Activated CD4-positive, CD25-positive, alpha-beta regulatory T cell treated with anti-CD3 and anti-CD28 coated beads, Interleukin-2, amount 50 U/mL, for 24 hours (primary cell): Measurements from ENCODE around the gene WNT7B.
A peak's percentile ranks its signal among the peaks of the same experiment; 100 is the strongest.

Experiments
- ATAC-seq, 2 donors: fragments of 150-1000 bp; cut with Tn5 transposase; one replicate each; pipeline ENCODE4 v1.10.0; 2021; ENCODE audit warnings: mild to moderate bottlenecking in 1 of 2, moderate library complexity in 1 of 2

WNT7B gene

DNA sequence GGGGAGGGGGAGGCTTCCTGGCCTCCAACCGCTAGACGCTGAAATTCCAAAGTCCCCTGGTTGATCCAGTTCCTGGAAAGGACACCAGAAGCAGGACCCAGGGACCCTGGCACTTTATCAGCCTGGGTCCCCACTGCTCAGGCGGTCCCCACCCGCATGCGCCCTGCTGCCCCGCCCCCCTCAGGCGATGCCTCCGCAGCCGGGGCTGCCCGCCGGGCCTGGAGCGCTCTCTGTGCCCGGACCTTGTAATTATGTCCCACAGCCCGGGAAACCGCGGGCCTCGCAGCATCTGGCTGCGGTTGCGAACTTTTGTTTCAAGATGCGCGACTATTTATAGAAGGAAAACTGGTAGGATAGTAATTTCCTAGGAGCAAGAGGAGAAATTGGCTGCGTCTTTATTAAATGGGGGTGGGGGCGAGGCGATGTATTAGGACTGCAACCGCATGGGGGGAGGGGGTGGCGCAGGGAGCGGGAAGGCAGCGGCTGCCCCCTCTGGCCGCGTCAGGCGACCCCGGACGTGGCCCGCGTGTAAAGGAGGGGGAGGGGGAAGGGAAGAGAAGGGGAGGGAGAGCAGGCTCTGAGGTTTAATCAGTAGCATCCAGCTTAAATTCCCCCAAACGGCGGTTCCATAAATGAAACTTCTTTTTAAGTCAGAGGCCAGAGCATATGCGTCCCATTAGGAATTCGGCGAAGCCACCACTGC is 6.1 kb downstream of the WNT7B start:
- ATAC-seq: no peak

DNA sequence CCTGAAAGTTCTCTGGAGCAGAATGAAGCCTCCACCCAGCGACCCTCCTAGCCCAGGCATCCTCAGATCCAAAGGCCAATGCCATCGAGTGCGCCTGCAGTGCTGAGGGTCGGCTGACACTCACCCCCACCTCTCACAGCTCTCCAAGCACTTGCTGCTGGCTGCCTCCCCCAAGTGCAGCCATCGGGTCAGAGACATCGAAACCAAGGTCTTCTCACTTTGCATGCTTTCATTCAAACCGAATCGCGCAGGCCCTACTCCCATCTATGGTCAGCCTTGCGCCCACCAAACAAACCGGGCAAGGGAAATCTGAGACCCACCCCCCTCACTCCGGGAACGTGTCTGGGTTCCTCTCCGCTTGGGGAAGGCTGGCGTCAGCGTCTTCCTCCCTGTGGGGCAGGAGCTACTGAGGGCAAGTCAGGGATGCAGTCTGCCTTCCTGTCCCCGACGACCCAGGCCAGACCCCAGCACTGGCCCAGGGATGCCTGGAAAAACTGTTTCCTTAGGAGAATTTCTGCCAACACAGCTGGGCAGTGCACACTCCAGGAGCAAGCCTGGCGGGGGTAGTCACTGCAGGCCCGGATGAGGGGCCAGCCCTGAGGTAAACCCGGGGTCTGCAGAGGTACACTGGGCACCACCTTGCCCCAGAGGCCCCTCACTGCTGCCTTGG is 7.0 kb downstream of the WNT7B start:
- ATAC-seq: no peak

DNA sequence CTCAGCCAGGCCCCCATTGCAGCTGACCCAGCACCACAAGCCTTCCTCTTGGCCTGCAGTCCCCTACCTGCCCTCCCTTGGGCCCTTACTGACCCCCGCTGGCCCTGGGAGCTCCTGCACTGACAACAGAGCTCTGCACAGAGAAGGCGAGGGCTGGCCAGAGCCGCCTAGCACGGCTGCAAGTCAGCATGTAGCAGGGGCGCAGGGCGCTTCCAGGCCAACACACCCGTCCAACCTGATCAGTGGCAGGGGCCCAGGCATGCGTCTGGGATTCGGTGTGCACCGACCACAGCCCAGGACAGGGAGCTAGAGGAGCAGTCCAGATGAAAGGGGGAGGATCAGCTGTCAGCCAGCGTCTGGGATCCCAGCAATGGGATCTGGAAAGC is 7.6 kb downstream of the WNT7B start:
- no peak for ATAC-seq

DNA sequence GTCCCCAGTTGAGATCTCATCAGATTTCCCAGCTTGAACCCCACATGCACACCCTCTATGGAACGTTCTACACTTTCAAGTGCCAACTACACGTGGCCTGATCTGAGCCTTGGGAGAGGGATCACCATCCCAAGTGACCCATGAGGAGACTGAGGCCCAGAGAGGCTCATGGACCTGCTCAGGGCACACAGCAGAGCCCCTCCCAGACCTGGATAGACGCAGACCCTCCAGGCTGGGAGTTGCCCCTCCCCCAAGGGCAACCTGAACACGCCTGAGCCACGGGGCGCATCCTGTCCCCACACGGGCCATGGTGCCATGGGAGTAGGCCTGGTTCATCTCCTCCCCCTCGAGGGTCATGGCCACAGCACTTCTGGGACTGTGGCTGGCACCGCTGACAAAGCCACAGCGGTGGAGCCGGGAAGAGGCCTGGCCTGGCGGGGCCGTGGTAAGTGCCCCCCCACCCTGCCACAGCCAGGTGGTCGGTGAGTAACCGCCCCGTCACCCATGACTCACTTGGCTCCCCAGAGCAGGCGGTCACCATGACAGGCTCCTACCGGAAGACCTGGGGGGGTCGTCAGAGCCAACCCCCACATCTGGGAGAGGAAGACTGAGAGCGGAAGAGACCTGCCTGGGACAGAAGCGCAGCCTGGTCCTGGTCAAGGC is 8.1 kb downstream of the WNT7B start:
- peak in 1 of 2 donors; percentile 15 for ATAC-seq

DNA sequence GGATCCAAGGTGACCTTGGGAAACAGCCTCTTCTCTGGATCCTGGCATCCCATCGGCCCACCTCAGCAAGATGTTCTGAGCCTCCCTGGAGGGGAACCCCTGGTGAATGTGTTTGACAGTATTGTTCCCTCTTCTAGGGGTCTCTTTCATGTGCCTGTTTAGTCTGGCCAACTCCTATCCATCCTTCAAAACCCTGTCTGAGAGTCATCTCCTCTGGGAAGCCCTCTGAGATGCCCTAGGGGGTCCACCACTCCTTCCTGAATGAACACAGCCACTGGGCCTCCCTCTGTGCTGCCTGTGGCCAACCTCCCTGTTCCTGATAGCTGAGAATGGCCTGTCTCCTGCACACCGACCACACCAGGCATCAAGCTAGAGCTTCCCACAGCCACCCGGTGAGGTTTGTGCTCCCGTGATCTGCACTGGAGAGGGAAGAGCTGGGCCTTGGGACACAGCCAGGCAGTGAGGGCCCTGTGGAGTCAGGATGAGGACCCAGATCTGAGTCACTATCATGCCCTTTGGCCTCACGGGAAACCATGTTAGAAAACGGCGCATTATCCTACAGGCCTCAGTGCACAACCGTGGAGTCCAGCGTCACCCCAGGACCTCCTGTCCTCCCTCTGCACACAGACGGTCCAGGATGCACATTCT is 8.8 kb downstream of the WNT7B start:
- ATAC-seq: no peak

DNA sequence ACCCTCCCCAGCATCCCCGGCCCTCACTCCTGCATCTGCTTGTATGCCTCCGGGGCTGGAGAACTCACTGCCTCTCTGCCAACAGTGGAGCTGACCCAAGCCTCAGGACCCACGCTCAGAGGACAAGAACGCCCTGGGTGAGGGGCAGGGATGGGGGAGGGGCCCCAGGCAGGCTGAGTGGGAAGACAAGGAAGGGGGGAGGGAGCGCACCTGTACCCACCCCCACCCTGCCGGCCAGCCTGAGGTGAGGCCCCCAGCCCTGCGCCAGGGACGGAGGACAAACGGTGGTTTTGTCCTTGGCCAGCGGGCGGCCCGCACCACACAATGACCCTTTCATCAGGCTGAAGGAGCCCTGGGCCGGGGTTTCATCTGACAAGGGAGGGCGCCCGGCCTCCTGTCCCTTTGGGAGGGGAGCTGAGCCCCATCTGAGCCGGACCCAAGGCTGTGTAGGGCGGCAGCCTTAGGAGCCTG is 10.0 kb downstream of the WNT7B start:
- ATAC-seq: no peak

DNA sequence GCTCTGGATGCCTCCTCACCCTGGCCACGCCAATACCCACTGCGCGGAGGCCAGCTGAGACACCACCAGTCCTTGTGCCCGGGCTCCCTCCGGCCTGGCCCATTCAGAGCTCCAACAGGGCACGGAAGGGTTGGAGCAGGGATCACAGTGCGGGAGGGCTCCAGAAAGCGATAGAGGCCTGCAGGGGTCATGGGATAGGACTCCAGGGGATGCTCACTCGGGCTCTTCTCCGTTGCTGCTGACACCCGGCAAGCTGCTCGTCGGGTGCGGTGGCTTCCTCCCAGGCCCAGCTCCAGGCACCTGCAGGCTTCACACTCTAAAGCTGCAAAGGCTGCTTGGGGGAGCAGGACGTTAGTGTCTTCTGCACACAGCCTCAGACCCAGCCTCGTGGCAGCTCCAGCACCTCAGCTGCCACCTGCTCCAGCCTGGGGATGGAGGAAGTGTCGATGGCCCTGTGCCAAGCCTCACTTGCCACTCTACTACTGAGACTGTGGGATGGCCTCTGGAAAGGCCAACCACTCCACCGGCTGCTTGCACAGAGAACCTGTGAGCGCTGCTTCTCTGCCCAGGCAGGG is 10.6 kb downstream of the WNT7B start:
- no peak for ATAC-seq

DNA sequence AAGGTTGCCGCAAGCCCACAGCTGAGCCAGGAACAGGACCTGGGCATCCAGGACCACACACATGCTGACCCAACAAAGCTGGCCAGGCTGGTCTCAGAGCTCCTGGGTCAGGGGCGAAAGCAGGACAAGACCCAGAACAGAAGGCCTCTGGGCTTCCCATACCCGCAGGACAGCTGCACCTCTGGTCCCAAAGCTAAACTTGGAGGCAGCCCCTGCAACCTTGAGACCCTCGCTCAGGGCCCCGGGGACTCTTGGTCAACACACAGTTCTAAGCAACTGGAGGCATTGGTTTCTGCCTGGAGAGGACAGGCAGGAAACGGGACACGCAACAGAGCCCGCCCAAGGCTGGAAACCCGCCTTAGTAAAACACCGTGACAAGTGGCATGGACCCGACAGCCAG is 11.4 kb downstream of the WNT7B start:
- ATAC-seq: no peak

DNA sequence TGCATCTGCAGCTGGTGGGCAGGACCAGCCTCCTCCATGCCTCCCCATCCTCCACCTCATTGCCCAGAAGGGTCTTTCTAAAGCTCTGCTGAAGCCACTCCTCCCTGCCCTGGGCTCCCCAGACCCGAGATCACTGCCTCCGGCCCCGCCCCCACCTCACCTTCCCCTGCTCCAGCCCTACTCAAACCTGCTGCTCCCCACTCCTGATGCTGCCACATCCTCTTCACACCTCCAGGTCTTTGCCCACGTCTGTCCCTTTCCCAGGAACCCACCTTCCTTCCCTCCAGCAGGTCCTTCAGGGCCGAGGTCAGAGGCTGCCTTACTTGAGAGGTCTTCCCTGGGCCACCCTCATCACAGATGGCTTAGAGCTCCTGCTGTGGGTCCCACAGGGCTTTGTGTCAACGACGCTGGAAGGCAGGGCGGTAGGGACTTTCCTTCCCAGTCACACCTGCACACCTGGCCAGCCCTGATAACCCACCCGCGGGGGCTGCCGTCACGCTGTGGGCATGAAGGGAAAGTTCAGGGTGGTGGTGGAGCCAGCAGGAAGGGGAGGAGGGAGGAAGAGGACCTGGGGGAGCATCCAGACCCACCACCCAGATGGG is 11.9 kb downstream of the WNT7B start:
- no peak for ATAC-seq

DNA sequence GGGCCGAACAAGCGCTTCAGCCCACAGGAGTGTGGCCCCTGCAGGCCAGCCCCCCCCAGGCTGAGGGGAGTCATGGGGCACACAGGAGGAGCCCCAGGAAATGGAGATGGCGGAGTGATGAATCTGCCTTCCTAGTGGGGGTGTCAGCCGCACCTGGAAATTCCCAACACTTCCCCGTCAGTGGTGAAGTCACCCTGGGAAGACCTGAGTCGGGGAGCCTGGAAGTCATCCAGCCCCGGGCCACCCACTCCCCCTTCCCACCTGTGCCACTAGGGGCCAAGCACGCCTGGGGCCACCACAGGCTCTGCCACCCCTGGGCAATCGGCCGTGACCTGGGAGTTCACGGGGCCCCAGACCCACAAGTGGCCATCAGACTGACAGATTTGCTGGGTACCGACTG is 12.6 kb downstream of the WNT7B start:
- no peak for ATAC-seq

DNA sequence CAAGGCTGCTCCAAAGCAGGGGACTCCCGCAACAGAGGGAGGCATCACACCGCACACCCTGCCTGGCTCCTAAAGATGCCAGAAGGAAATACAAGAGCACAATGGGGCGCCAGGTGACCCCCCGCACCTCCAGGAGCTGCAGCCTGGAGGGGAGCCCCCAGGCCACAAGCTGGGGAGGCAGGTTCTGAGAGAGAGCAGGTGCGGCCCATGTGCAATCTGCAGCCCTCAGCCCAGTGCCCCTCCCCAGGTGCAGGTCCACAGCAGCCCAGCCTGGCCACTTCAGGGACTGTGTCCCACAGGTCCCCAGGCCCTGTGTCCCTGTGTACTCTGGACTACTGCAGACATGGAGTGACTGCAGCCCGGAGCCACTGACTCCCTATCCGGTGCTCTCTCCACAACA is 13.1 kb downstream of the WNT7B start:
- no peak for ATAC-seq

DNA sequence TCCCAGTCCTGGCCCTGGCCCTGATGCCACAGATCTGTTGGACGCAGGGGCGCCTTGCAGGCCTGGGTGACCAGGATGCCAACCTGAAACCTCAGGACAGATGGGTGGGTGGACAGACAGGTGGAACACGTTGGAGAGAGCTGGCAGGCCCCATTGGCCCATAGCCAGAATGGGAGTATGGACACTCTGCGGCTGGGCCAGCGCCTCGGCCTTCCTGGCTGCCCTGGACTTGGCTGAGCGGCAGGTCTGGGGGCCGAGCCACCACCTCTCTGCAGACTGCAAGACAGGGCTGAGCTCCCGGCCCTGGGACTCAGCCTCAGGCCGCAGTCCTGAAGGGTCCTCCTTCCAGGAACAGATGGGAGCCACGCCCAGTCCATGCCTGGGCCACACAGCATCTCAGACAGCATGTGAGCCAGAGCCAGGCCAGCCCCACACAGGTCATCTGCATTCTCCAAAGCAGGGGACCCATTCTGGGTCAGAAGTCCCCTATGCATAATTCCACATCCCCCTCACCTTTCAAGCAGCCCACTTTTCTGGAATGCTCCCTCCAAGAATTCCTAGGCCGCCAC is 14.1 kb downstream of the WNT7B start:
- no peak for ATAC-seq

DNA sequence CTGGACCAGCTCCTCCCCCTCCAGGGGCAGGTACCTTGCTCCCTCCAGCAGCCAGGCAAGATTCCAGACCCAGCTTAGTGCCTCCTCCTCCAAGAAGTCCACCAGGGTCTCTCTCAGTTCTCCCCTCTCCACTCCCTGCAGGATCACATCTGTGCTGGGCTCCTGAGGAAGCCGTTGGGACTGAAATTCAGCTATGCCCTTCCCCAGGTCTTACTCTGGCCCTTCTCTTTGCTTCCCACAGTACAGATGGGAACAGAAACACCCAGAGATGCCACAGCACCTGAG is 14.6 kb downstream of the WNT7B start:
- ATAC-seq: no peak

DNA sequence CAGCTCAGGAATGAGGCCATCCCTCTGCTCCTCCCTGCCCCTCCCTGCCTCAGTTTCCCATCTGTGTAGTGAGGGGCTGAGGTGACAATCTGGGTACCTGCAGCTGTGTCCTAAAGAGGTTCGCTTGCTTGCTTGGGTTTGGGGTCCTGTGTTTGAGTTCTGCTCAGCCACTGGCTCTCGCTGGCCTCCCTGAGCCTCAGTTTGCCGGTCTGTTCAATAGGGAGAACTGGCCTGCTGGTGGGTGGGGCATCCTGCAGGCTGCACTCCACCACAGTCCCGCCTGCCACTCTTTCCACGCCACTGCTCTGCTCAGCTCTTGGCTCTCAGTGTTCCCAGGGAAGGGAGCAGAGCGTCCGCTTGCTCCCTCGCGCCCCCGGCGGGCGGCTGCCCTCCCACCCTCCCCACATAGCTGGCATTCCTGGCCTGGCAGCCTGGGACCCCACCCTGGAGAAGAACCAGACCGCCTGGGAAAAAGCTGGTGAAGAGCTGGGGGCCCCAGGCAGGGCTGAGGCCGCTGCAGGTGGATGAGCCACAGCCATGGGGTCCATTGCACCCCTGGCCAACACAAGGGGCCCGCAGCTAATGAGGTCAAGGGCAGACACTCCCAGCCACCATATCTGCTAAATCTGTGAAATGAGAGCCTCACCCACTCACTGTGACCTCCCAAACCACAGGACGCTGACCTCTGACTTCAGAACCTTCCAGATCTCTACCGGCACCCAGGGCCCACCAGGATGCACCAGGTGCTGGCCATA is 15.1 kb downstream of the WNT7B start:
- no peak for ATAC-seq

DNA sequence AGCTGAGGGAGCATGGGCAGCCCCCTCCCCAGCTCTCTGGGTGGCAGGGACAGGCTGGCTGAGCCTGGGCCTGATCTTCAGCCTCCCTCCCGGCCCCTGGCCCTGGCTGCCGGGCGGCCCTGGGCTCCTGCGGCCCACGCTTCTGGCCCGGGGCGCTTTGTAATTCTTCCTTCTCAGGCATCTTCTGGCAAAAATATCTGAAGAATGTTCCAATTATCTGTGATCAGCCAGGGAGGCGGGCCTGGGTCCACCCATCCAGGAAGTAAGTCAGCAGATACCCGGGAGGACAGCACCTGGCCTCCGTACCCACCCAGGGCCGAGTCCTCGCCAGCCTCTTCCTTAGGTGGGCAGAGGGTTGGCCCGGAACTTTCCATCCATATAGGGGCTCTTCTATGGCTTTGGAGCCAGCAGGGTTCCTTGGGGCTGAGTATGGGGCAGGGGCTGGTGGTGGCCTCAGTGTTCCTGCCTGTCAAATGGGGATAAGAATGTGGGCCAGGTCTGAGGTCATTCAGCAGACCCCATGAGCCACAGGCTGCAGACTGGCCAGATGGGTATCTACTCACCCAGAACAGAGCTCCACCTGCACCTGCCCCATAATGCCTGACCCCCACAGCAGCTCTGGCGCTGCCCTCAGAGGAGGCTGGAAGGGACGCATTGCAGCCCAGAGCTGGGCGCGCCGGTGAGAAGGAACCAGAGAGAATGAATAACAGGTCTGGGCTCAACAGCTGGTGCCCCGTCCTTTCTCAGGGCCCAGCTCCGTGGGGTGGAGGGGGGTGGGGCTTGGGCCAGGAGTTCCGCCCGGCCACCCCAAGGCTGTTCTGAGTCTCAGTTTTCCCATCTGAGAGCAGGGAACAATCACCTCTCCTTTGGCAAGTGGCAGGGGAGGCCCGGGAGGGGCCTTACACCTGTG is 16.2 kb downstream of the WNT7B start:
- ATAC-seq: no peak

DNA sequence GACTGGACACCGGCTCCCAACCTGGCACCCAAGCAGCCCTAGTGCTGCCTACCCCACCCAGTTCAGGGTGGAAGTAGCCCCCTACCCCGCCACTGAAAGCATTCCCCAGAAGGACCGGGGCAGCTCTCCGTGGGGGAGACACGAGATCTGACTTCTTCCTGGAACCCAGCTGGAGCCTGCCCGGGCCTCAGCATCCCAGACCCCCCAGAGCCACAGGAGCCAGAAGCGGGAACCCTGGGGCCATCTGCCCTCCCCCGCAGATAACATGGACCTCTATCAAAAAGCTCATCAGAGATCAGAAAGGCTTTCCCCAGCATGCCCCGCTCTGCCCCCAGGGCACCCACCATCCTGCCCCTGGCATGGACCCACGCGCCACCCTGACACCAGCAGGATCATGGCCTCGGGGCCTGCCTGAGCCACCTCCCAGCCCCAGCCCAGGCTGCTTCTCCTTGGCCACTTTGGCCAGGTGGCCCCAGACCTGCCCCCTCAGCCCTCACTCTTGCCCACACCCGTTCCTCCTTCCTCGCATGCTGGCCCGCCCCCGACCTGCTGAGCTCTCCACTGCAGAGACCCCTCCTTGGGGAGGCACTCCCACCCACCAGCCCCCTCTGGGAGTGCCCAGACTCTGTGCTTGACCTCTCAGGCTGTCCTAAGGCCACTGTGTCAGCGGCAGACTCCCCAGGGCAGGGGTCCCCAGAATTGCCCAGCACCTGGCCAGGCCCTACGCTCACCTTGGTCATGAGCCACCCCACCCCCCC is 17.1 kb downstream of the WNT7B start:
- no peak for ATAC-seq

DNA sequence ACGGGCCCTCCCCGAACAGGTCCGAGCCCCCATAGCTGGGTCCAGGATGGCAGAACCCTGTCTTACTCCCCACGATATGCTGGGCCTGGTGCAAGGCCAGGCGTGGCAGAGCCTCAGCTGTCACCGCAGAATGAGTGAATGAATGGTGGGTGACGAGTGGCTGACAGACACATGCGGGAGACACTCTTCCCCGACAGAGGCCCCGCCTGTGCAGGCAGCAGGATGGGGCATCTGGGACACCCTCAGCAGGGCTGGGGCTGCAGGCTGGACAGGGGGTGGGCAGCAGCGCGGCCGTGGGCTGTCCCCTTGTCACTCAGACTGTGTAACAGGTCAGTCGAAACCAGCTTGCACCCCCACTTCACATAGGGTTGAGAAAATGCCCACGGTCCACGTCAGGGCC is 18.0 kb downstream of the WNT7B start:
- no peak for ATAC-seq

DNA sequence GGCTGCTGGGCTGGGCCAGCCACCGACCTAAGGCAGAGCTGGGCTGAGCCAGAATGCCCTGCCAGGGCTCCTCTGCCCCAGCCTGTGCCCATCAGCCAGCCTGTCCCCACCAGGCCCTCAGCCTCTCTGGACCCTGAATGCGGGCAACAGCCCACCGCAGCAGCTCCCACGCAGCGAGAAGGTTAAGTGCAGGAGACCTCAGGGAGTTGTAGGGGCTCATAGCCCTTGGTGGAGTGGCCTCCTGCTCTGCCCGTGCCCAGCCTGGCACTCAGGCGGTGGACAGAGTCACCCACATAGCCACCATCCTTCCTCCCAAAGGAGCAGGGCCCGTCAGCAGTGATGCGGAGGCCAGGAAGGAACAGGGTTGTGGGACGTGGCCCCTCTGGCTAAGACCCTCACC is 19.1 kb downstream of the WNT7B start:
- peak in 1 of 2 donors; percentile 32 for ATAC-seq

DNA sequence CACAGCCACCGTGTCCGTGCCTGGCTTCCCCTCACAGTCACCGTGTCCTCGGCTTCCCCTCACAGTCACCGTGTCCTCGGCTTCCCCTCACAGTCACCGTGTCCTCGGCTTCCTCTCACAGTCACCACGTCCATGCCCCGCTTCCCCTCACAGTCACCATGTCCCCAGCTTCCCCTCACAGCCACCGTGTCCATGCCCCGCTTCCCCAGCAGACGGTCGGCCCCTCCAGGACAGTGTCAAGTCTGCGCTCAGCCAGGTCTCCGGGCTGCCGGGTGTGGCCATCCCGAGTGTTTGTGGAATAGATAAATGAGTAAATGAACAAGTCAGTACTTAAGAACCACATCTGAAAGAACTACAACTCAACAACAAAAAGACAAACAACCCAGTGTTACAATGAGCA is 23.8 kb downstream of the WNT7B start:
- no peak for ATAC-seq

DNA sequence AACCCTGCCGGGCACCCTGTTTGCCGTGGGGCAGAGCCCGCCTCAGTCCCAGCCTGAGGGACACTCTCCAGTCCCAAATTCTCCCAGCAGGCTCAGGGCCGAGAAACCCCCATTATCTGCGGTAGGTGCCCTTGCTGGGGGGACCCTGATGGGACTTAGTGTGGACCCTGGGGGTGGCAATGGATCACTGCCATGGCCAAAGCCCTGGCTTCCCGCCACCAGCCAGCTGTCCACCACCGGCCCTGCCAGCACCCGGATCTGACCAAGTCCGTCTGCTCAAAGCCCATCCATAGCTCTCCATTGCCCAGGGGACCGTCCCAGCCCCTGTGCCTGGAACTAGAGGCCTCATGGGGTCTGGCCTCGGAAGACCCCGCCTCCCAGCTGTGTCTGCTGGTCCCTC is 24.4 kb downstream of the WNT7B start:
- no peak for ATAC-seq
